Tibial nerve (tissue), 3 donors: ENCODE measurements around the gene MYOM1.

Experiments
- CTCF ChIP-seq, 5 experiments: fragments of 200-600 bp in 3 of 5; fragments of 450-650 bp in 2 of 5; sonication (generic) in 3 of 5; IDR thresholded peaks; one replicate each; pipeline ENCODE4 v1.5.1; 2016 to 2019; ENCODE audit warnings: antibody characterized with exemption in 5 of 5, mild to moderate bottlenecking in 3 of 5, moderate library complexity in 2 of 5
- POLR2A ChIP-seq, 2 donors: fragments of 450-650 bp; IDR thresholded peaks; one replicate each; pipeline ENCODE4 v1.6.1; 2017; ENCODE audit warnings: antibody characterized with exemption in 2 of 2, mild to moderate bottlenecking in 2 of 2, moderate library complexity in 2 of 2

- TF ChIP-seq POLR2A (IDR thresholded peaks at IDR 0.05) (no peak), CTCF (IDR thresholded peaks at IDR 0.05) (no peak)
Observed at GRCh38 chr18:3102983-3103382, 116.8 kb downstream of the MYOM1 start.
